Hepatocyte (in vitro differentiated cells): ENCODE measurements around the gene RFX7. TPM values are rescaled to one million over a fixed set of nuclear protein-coding genes. Genes with fewer than 3 reads are reported as not detected.

Experiments
- DNase-seq: peaks from one replicate; pipeline ENCODE4 v3.0.0-alpha.2; 2016; ENCODE audit warnings: low spot score
- H2AFZ ChIP-seq: fragments of 200-600 bp; sonication (generic); 2 replicates; pipeline ENCODE4 v1.6.0; 2016; ENCODE audit warnings: antibody characterized with exemption, mild to moderate bottlenecking
- H3K27ac ChIP-seq: fragments of 200-600 bp; sonication (generic); 2 replicates; pipeline ENCODE4 v1.5.1; 2016; ENCODE audit warnings: mild to moderate bottlenecking
- H3K27me3 ChIP-seq: fragments of 200-600 bp; sonication (generic); 2 replicates; pipeline ENCODE4 v1.6.1; 2016
- H3K36me3 ChIP-seq: fragments of 200-600 bp; sonication (generic); replicated peaks from 2 replicates; pipeline ENCODE4 v1.5.1; 2016; ENCODE audit warnings: low read depth; ENCODE audit not compliant: insufficient read depth
- H3K4me1 ChIP-seq: fragments of 200-600 bp; sonication (generic); 2 replicates; pipeline ENCODE4 v1.5.1; 2016; ENCODE audit warnings: mild to moderate bottlenecking, moderate library complexity; ENCODE audit not compliant: insufficient read depth
- H3K4me2 ChIP-seq: fragments of 200-600 bp; sonication (generic); 2 replicates; pipeline ENCODE4 v1.6.0; 2016
- H3K4me3 ChIP-seq: fragments of 200-600 bp; sonication (generic); 2 replicates; pipeline ENCODE4 v1.5.1; 2016; ENCODE audit warnings: mild to moderate bottlenecking
- H3K79me2 ChIP-seq: fragments of 200-600 bp; sonication (generic); 2 replicates; pipeline ENCODE4 v1.6.0; 2017; ENCODE audit warnings: mild to moderate bottlenecking
- H3K9me2 ChIP-seq: fragments of 200-600 bp; sonication (generic); replicated peaks from 2 replicates; pipeline ENCODE4 v1.6.0; 2017; ENCODE audit warnings: mild to moderate bottlenecking; ENCODE audit not compliant: insufficient read depth
- H3K9me3 ChIP-seq: fragments of 200-600 bp; sonication (generic); 2 replicates; pipeline ENCODE4 v1.5.1; 2016; ENCODE audit warnings: low read depth, mild to moderate bottlenecking
- H4K20me1 ChIP-seq: fragments of 200-600 bp; sonication (generic); 2 replicates; pipeline ENCODE4 v1.6.0; 2016; ENCODE audit warnings: mild to moderate bottlenecking; ENCODE audit not compliant: insufficient read depth, poor library complexity, severe bottlenecking
- CTCF ChIP-seq: fragments of 200-600 bp; sonication (generic); IDR thresholded peaks from 2 replicates; pipeline ENCODE4 v1.5.1; 2016; ENCODE audit warnings: antibody characterized with exemption, mild to moderate bottlenecking; ENCODE audit not compliant: poor library complexity
- EZH2 ChIP-seq: fragments of 200-600 bp; sonication (generic); IDR thresholded peaks from 2 replicates; pipeline ENCODE4 v1.6.1; 2016; ENCODE audit warnings: antibody characterized with exemption, mild to moderate bottlenecking, borderline replicate concordance
- EZH2phosphoT487 ChIP-seq: fragments of 200-600 bp; sonication (generic); IDR thresholded peaks from one replicate; pipeline ENCODE4 v1.6.1; 2018; ENCODE audit warnings: antibody characterized with exemption, mild to moderate bottlenecking, low read depth, moderate library complexity; ENCODE audit not compliant: unreplicated experiment, severe bottlenecking
- WGBS: methylation state at CpG from one replicate; pipeline ENCODE4 v1.1.6; 2016; ENCODE audit warnings: low lambda C conversion rate; ENCODE audit errors: missing lambda C conversion rate; 5-methylcytosine and 5-hydroxymethylcytosine counted together
- polyA plus RNA-seq: library from polyadenylated mRNA; unstranded; fragments of >200 nt; fragmentation: Nextera tagmentation; extraction: Ambion mirVana; gene quantifications from 2 replicates; pipeline ENCODE4 v1.2.1, GENCODE V29; 2016
- total RNA-seq: library from RNA; depleted of rRNA; stranded (reverse); fragments of >200 nt; gene quantifications from 2 replicates; pipeline ENCODE4 v1.2.3, GENCODE V29; 2014

The RFX7 gene
- total and polyA plus RNA-seq, 2 experiments from 2014 or later, result 4.3 to 8.3 TPM

GRCh38 chr15:56176996-56177395 lies 66.7 kb downstream of the RFX7 start:
- no peaks in the 10 kb centered on the region for H3K9me3 ChIP-seq
- no peak overlapping the region for H3K4me3 ChIP-seq
- no peaks in the 10 kb centered on the region for H3K36me3 ChIP-seq
- H2AFZ ChIP-seq, result no peak overlapping the region
- TF ChIP-seq EZH2, result no peak
- TF ChIP-seq EZH2phosphoT487, result no peak
- H3K9me2 ChIP-seq, result no peaks in the 10 kb centered on the region
- no peak overlapping the region for H3K4me2 ChIP-seq
- peaks cover 43% of the 10 kb centered on the region for H3K79me2 ChIP-seq
- peaks cover 18% of the 10 kb centered on the region for H4K20me1 ChIP-seq
- no peak for DNase-seq
- no peaks in the 10 kb centered on the region for H3K27me3 ChIP-seq
- WGBS, result 98% methylated on average over 4 of the region's 4 CpGs
- H3K27ac ChIP-seq, result no peak overlapping the region
- no peaks in the 10 kb centered on the region for H3K4me1 ChIP-seq

- 89% methylated on average over 1 of the region's 1 CpG for WGBS
- Histone ChIP-seq H3K4me3 (no peak overlapping the region), H3K27ac (no peak overlapping the region), H3K27me3 (no peaks in the 10 kb centered on the region), H3K36me3 (no peaks in the 10 kb centered on the region), H4K20me1 (peaks cover 18% of the 10 kb centered on the region), H3K79me2 (peaks cover 35% of the 10 kb centered on the region), H3K4me2 (no peak overlapping the region), H3K9me3 (no peaks in the 10 kb centered on the region), H3K9me2 (no peaks in the 10 kb centered on the region), H3K4me1 (no peaks in the 10 kb centered on the region), H2AFZ (no peak overlapping the region)
- no peak for DNase-seq
- TF ChIP-seq EZH2phosphoT487, result no peak
- no peak for TF ChIP-seq CTCF
- TF ChIP-seq EZH2, result no peak
These were observed 67.9 kb downstream of the RFX7 start for GRCh38 chr15:56175788-56176187.

- no peaks in the 10 kb centered on the region for H3K9me3 ChIP-seq
- TF ChIP-seq EZH2phosphoT487, result no peak
- TF ChIP-seq EZH2, result no peak
- no peak for TF ChIP-seq CTCF
- 97% methylated on average over 6 of the region's 6 CpGs for WGBS
- H3K4me3 ChIP-seq, result no peak overlapping the region
- H3K27ac ChIP-seq, result no peak overlapping the region
- H3K4me1 ChIP-seq, result no peaks in the 10 kb centered on the region
- DNase-seq, result no peak
- H3K79me2 ChIP-seq, result peaks cover 35% of the 10 kb centered on the region
- H3K27me3 ChIP-seq, result no peaks in the 10 kb centered on the region
- no peak overlapping the region for H3K4me2 ChIP-seq
- no peaks in the 10 kb centered on the region for H3K36me3 ChIP-seq
- peaks cover 18% of the 10 kb centered on the region for H4K20me1 ChIP-seq
- no peak overlapping the region for H2AFZ ChIP-seq
- no peaks in the 10 kb centered on the region for H3K9me2 ChIP-seq
These were observed 69.0 kb downstream of the RFX7 start for GRCh38 chr15:56174649-56175048.

GRCh38 chr15:56168394-56168793 lies 75.3 kb downstream of the RFX7 start:
- no peaks in the 10 kb centered on the region for H3K9me3 ChIP-seq
- no peak overlapping the region for H2AFZ ChIP-seq
- H3K9me2 ChIP-seq, result no peaks in the 10 kb centered on the region
- no peaks in the 10 kb centered on the region for H4K20me1 ChIP-seq
- H3K4me3 ChIP-seq, result no peak overlapping the region
- WGBS, result 97% methylated on average over 2 of the region's 2 CpGs
- H3K27ac ChIP-seq, result no peak overlapping the region
- H3K79me2 ChIP-seq, result peaks cover 31% of the 10 kb centered on the region
- H3K4me2 ChIP-seq, result no peak overlapping the region
- no peaks in the 10 kb centered on the region for H3K4me1 ChIP-seq
- no peak for DNase-seq
- no peaks in the 10 kb centered on the region for H3K36me3 ChIP-seq
- no peaks in the 10 kb centered on the region for H3K27me3 ChIP-seq
- TF ChIP-seq EZH2phosphoT487 (no peak), CTCF (no peak)
